HuH-7 (cell line): ENCODE results near the gene UCN.
"Not testable (repeated sequence)": the region's sequence is repeated elsewhere in the genome, so short reads cannot be mapped to it uniquely, and the experiment has no call there.

ENCODE experiments used
- DNase-seq: peaks from one replicate; pipeline ENCODE4 v3.0.0; 2011; ENCODE audit warnings: low spot score

The UCN gene

DNA sequence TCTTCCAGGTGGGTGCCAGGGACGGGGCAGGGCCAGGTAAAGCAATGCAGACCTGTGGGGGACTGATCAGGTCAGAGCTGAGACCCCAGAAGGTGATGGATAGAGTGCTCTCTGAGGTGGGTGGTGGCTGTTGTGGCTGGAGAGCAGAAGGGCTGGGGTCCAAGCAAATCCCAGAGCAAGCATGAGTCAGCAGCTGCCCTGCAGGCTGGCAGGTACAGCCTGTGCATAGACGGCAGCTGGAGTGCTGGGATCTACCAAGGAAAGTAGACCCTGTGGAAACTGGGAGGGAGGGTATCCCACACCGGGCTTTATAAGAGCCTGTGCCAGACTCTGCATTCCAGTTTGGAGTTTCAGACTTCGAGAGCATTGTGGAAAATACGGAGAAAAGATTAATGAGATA lies 25.4 kb downstream of the UCN start:
- no peak for DNase-seq

DNA sequence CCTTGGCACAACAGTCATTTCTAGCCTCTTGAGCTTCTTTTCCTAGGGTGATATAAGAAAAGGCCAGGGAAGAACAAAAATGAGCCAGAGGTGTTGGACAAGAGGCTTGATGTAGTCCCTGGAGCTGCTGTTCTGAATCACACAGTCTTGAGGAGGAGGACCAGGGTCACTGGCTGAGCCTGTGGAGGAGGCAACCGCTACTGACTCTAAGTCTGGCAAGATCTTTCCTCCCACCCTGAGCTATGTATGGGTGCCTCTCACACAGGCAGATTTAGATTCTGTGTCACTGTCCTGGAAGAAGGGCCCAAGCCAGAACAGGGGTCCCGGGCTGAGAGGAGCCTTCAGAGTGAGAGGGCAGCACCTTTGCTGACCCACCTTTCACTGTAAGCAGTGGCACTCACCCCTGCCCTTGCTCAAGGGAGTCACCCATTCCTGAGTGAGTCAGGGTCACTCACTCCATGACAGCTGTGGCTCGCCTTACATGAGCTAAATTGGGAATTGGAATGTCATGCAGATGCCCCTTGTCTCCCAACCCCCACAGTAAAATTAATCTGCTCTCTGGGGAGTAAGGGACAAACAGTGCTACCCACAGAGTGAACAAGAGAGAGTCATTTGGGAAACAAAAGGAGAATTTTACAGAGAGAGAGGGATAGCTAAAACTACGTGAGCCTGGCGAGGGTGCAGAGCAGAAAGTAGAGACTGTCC lies 26.2 kb downstream of the UCN start, which contains the start of gene TRIM54:
Gene TRIM54 (plus strand): TSS at position 575 of the 705 bp plus-strand sequence. CDS start 303 bp downstream, outside the sequence.
- no peak for DNase-seq

DNA sequence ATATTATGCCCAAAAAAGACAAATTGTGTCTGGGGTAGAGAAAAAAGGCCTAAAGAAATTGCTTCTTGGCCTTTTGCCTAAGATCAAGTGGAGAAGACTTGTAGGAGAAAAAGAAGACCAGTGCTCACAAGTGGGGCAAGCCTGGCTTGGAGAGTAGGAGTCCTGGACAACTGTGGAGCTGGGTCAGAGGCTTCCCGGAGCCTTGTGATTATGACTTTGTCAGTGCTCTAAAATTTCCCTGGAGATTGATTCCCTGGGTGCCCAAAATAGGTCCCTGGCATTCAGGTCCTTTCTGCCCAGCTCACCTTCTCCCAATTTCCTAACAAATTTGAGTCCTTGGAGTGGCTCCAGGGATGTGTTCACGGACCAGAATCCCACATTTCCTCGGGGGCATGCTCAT lies 26.8 kb downstream of the UCN start:
- no peak for DNase-seq

DNA sequence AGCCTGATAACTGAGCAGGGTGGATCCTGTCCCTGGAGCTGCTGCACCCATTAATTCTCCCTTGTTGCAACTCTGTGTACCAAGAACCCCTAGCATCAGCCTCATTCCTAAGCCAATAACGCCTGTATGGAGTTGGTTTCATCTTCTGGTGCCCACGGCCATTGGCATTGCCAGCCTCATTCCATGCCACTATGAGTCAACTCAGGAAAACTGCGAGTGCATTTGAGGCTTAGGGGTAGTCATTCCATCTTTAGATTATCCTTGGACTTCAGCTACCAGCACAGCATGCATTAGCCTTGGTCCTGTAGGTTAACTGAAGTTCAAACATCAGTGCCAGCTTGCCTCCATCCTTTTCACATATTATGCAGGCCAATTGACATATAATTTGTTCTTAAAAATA lies 27.4 kb downstream of the UCN start:
- DNase-seq = no peak

DNA sequence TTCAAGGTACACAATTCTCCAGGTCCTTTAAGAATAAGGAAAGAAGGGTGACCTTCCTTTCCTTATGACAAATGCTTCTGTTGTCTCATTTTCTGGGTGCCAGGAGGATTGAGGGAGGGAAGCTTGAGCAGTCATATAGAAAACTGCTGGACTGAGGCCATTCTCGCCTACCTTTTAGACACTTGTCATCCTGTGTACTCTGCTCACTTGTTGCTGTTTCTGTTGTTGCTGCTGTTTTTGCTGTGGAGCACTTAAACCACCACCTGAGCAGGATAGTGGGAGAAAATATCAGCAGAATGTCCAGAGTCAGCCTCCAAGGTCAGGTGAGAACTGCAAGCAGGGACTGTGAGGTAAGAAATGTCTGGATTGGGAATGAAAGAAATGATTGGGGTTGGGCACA lies 30.2 kb downstream of the UCN start:
- no peak for DNase-seq

DNA sequence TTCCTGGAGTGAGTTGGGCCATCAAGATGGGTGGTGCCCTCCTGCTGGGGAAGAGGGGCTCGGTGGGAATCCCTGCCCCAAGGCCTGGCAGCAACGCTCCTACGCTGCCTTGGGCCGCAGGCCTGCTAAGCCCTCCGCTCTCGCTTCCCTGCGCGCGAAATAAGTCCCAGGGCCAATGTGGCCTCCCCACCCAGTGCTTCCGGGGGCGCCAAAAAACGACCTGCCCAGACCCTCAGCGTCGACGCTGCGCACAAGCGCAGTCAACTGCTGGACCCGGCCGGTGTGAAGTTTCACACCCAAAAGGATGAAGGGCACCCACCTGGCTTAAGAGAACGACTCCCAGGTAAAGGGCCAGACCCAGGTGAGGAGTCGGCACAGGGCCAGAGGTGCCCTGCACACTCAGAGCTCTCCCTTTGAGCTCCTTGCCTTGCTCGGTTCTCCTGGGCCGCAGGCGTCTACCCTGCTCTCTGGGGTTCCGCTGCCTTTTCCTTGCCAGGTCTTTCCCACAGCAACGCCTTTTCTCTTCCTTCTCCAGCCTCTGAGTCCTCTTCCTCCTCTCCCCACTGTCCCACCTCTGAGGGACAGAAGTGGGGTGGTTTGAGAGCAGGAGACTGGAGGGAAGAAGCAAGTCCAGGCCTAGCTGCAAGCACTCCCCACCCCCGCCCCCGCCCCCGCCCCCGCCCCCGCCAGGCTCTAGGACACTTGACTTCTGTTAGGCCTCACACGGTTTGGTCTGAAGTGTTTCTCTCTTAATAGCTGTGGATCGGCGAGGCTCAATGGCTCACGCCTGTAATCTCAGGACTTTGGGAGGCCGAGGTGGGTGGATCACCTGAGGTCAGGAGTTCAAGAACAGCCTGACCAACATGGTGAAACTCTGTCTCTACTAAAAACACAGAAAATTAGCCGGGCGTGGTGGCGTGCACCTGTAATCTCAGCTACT lies 32.8 kb downstream of the UCN start, which contains the start of gene DNAJC5G:
Gene DNAJC5G (plus strand): TSS at position 223 of the 940 bp plus-strand sequence. CDS start 1,296 bp downstream, outside the sequence.
- no peak for DNase-seq

DNA sequence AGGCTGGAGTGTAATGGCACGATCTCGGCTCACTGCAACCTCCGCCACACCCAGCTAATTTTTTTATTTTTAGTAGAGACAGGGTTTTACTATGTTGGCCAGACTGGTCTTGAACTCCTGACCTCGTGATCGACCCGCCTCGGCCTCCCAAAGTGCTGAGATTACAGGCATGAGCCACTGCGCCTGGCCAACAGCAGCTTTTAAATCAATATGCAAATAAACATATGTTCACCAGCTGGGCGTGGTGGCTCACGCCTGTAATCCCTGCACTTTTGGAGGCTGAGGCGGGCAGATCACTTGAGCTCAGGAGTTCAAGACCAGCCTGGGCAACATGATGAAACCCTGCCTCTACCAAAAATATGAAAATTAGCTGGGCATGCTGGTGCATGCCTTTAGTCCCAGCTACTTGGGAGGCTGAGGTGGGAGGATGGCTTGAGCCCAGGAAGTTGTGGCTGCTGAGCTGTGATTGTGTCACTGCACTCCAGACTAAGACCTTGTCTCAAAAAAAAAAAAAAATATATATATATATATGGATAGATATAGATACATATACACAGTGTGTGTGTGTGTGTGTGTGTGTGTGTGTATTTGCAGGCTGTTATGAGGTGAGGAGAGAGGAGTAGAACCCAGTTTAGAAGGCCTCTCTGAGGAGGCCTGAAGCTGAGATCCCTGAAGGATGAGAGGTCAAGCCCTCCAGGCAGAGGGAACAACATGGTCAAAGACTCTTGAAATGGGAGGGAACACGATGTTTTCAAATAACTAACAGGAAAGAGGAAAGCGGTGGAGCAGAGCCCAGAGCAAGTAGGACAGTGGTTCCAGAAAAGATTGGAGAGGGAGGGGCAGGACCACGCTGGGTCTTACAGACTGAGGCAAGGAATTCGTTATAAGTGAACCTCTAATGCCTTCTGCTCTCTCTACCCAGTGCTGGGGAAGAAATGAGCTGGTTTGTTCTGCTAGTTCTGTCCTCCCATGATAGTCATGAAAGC lies 35.4 kb downstream of the UCN start:
- not testable (repeated sequence) for DNase-seq

DNA sequence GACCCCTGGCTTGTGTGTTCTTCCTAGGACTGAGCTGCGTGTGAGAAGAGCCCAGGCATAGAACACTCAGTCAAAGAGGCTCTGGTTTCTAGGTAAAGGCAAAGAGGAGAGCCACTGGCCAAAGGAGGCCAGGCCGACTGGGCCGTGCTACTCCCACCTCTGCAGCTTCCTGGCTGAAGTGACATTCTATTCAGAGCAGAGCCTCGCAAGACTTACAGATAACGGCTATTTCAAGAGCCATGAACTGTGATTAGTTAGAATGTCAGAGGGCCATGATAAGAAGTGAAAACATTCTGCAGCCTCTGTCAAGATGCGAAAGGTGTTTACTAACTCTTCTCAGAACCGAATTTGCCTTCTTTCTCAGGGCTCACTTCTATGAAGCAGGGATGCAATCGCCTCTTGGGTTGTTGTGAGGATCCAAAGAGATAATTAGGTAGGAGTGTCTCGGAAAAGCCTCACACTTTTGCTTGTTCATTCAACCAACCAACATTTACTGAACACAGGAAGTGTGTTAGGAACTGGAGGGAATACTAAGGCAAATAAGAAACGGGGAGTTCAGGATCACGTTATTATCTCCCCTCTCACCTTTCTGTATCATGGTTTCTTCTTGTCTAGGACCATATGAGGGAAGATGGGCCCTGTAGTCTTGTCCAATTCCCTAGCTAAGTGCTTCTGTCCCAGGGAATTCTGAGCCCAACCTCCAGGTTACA lies 36.5 kb downstream of the UCN start:
- no peak for DNase-seq

DNA sequence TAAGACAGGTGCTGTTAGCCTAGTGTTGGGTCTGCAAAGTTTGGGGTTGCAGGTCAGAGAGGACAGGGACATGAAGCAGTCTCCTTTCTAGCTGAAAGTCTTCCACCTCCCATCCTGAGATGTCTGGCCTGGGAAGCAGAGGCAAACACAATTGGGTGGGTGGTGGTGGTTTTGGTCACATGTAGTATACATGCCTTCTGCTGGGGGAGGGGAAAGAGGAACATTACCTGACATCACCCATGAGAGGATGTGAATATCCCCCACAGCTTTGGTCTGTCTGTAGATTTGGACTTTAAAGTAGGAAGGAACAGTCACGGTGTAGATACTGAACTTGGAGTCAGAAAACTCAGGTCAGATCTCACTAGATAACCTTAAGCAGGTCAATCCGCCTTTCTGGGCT lies 37.6 kb downstream of the UCN start:
- no peak for DNase-seq

DNA sequence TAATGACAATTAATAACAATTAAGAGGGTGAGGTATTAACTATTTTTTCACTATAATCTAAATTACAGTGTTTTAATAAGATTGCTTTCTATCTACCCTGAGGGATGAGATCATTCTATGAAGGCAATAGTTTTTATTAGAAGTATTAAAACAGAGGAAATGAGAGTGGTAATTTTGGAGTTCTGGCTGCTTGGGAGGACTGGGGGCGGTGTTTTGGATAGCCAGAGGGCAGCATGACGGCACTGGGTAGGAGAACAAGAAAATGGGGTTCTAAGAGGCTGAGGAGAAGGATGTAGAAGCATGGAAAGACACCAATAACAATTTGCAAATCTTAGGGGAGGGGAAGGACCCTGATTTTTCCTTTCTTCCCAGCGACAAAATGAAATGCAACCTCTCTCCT lies 38.1 kb downstream of the UCN start:
- no peak for DNase-seq

DNA sequence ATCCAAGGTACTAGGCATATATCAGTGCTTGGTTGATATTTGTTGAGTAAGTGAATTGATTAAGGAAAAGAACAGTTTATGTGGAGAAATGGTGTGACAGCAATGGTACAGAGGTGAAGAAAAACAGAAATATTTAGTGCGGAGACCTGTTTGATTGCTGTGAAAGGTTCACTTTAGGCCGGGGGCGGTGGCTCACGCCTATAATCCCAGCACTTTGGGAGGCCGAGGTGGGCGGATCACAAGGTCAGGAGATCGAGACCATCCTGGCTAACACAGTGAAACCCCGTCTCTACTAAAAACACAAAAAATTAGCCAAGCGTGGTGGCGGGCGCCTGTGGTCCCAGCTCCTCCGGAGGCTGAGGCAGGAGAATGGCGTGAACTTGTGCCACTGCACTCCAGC lies 39.9 kb downstream of the UCN start:
- not testable (repeated sequence) for DNase-seq

DNA sequence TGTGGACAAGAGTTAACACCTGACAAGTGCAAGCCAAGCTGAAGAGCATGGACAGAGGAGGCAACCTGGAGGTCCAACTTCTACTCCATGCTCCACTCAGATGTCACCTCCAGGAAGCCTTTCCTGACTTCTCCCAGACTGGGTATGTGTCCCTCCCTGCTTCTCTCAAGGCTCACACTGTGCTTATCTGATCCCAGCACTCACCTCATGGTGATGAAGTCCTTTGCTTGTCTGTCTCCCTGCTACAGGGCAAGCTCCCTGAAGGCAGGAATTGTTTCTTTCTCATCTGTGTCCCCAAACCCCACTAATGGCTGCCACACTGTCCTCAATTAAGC lies 42.7 kb downstream of the UCN start:
- no peak for DNase-seq

DNA sequence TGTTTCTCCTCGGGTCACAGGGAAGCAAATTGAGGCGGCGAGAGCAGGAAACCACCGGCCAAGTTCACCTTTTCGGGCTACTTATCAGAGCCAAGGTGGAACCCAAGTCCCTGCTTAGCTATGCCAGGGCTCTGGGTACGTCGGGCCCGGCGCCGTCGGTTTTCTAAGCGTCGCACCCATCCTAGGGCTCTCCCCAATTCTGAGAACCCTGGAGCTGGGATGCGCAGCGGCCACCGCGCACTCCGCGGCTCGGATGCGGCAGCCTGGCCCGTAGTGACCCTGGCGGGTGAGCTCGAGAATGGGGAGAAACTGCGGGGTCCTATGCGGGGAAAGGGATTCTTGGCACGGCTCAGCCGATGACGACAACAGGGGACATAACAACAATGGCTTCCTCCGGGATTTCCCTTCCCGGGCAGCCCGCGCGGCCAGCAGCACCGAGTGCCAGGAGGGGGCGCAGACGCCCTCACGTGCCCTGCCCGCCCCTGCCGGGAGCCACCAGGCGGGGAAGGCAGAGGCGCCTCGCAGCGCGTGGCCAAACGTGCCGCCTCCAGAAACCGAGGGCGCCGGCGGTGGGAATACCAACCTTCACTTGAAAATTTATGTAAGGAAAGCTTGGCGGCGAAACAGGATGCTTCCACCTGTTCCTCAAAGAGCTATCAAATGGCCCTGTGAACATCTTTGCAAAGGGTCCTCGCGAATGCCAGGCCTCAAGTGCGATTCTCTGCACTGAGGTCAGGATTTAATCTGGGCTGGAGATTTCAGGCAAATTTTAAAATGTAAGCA lies 43.3 kb downstream of the UCN start:
- peak; percentile 96 for DNase-seq

DNA sequence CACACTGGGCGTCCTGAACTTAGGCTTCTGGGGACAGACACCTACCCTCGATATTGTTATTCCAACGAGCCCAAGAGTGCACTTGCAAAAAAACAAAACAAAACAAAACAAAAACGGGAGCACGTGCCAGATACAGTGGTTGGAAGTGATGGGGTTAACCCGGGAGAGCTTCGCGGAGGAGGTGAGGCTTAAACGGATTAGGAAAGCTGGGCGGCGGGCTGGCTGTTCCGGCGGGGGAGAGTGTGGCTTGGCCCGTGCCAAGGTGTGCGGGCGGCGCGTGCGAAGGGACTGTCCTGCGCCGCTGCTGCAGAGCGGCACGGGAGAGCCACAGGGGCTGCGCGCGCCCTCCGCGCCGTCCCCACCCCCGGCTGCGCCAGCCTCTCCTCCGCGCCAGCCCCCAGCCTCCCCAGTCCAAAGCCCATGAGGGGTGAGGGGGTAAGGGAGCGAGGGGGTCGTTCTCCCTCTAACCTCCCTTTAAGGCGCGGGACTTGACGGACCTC lies 43.9 kb downstream of the UCN start:
- DNase-seq = no peak

DNA sequence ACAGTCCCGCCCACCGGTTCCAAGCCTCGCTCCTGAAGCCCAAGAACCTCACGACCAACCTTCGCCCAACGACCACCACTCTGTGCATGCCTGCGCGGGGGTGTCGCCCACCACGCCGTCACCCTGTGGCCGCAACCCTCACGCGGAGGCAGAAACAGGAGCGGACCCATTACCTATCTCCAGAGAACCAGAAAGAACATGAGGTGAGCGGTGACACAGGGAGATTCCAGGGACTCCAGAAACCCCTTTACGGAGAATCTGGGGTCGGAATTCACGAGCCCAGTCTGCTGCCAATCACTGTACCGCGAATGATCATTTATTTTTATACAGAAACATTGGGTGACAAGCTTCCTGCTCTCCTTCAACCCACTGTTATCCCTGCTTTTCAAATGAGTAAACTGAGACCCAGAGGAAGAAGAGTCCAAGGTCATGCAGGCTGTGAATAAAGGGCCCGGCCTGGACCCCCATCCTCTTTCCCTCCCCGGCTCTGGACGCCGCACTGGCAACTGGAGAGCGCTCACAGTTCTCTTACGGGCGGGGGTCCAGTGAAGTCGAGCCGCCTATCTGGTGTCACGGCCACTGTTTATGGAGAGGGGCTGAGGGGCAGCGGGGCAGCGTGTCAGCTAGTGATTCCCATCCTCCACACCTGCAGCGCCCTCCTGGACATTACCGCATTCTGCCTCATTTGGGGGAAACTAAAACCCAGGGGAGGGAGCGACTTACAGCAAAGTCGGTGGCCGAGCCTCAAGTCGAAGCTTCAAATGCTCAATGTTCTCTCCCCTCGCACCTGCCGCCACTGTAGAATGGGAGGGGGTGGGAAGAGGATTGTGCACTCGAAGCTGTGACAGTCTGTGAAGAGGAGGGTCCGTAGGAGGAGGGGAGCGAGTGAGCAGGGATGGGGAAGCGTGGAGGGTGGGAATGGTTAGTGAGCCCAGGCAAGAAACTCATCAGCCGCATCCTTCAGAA lies 44.7 kb downstream of the UCN start:
- peak; percentile 50 for DNase-seq

DNA sequence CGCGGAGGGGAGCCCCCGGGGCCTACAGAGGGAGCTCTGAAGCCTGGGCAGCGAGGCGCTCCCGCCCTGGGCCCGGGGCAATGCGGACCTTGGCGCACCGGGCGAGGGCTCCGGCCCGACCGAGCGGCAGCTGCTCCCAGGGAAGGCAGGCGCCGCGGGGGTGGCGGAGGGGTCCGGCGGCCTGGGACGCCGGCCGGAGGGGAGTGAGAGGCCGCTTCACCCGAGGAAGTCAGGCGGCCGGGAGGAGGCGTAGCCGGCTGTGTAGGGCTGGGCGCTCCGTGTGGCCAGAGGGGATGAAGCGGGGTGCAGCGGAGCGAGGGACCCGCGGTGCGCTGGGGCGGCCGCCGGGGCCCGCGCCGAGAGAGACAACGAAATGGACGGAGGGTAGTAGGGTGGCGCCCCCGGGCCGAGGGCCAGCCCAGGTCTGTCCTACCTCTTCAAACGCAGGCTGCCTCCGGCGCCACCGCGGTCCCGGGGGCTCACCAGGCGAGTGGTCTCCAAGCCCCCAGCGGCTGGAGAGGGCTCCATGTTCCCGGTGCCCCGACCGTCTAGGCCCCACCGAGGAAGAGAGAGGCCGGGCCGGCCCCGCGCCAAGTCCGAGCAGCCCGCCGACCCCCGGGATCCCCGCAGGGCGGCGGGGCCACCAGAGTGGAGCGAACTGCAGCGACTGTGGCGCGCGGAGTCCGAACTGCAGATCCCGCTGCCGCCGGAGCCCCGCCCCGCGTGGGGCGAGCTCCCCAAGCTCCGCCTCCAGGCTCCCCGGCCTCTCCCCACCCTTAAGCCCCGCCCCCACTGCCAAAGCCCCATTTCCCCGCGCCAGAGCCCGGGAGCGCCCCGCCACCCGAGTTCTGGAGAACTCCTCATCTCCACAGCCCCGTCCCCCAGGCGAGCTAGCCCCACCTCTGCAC lies 45.6 kb downstream of the UCN start, which contains the start of gene SLC30A3:
Gene SLC30A3 (minus strand): TSS at position 669 of the 908 bp plus-strand sequence. CDS start 141 bp downstream, at position 528.
- peak; percentile 79 for DNase-seq

DNA sequence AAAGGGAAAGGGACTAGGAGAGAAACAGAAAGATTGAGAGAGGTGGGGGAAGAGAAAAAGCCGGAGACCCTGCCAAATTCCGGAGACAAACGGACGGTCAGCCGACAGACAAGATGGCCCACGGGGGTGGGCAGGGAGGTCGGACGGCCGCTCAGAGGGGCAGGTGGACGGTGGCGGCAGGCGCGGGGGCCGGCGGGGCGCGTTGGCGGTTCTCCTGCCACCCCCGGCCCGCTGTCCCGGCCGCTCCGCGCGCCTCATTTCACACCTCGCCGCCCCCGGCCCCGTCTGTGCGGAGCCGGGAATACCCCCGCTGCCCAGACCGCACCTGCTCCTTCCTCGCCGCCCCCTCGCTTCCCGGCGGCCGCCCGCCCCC lies 46.3 kb downstream of the UCN start:
- no peak for DNase-seq
